ENCODE data around the gene EIF4G3.
"Not testable (repeated sequence)": the region's sequence is repeated elsewhere in the genome, so short reads cannot be mapped to it uniquely, and the experiment has no call there.

EIF4G3 gene

DNA sequence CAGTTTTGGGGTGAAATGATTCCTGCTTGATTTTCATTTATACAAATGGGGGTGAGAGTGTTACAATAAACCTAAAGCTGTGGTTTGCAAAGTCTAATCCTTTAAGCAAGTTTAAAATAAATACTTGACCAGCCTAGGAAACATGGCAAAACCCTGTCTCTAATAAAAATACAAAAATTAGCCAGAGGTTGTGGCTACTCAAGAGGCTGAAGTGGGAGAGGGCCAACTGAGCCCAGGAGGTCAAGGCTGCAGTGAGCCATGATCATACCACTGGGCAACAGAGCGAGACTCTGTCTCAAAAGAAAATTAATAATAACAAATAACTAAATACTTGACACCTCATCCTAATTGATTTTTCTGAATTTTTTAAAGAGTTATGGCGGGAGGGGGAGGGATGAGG is 110.8 kb downstream of the EIF4G3 start:
- DNase-seq (ENCODE audit: low read depth): no peak

DNA sequence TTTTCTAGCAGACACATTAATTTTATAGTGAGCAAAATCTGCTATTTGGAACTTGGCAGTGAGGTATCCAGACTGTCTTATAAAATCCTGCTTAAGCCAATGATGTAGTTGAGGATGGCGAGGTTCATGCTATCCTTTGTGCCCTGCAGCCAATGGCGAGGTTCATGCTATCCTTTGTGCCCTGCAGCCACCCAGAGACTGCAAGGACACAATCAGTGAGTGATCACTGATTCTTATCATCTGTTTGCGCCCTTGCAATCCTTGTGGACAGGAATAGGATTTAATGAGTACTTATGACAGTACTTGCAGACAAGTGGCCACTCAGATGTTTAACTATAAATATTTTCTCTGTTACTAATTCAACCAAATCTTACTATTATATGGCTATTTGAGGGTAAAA is 112.6 kb downstream of the EIF4G3 start:
- DNase-seq (ENCODE audit: low read depth): no peak

DNA sequence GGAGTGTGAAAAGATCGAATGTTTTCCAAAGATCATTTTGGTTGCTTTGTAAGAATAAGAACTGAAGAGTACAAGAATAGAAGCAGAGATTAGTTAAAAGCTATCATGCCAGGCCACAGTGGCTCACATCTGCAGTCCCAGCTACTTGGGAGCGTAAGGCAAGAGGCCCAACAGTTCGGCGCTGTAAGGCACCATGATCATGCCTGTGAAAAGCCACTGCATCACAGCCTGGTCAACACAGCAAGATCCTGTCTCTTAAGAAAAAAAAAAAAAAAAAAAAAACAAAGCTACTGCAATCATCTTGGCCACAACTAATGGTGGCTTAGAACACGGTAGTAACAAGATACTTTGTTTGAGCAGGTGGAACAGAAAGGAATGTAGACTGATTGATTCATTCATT is 116.2 kb downstream of the EIF4G3 start:
- DNase-seq (ENCODE audit: low read depth): no peak

DNA sequence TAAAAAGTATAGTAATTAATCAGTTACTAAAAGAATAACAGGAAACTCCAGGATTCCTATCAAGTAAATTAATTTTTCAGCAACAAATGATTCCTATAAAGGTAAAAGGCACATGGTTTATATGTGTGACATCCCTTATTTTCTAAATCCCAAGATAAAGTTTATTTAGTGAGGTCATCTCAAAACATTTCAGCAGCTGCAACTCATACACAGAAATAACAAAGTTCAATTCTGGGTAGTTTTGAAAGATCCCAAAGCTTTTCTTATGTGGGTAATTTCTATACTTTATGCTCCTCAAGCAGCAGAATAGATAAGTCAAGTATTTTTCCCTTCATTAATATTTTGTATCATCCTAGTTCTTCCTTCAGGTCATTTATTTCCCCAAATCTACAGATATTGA is 117.7 kb downstream of the EIF4G3 start:
- DNase-seq (ENCODE audit: low read depth): no peak

DNA sequence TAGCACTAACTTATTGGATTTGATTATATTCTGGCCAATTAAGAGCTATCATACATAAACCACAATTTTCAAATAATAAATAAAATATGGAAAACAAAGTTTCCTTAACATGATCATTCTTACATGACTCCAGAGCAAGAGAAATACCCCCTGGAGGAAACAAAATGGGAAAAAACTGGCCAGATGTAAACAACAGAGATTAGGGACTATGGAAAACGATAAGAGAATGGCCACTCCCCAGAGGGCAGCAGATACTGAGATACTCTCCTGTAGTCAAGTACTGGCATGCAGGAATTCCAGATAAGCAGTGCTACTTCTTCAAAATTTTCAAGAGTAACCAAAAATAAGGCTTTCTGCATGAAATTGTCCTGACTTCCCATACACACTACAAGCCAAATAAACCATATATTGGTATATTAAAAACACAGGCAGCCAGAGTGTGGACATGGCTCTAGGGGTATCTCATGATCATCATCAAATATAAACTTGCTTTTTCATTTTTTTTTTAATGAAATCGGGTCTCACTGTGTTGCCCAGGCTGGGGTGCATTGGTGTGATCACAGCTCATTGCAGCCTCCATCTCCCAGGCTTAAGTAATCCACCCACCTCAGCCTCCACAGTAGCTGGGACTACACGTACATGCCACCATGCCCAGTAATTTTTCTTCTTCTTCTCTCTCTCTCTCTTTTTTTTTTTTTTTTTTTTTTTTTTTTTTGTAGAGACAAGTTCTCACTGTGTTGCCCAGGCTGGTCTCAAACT is 118.5 kb downstream of the EIF4G3 start:
- no peak for DNase-seq (ENCODE audit: low read depth)

DNA sequence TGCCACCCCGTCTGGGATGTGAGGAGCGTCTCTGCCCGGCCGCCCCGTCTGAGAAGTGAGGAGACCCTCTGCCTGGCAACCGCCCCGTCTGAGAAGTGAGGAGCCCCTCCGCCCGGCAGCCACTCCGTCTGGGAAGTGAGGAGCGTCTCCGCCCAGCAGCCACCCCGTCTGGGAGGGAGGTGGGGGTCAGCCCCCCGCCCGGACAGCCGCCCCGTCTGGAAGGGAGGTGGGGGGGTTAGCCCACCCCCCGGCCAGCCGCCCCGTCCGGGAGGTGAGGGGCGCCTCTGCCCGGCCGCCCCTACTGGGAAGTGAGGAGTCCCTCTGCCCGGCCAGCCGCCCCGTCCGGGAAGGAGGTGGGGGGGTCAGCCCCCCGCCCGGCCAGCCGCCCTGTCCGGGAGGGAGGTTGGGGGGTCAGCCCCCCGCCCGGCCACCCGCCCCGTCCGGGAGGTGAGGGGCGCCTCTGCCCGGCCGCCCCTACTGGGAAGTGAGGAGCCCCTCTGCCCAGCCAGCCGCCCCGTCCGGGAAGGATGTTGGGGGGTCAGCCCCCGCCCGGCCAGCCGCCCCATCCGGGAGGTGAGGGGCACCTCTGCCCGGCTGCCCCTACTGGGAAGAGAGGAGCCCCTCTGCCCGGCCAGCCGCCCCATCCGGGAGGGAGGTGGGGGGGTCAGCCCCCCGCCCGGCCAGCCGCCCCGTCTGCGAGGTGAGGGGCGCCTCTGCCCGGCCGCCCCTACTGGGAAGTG is 123.3 kb downstream of the EIF4G3 start:
- DNase-seq (ENCODE audit: low read depth): not testable (repeated sequence)

DNA sequence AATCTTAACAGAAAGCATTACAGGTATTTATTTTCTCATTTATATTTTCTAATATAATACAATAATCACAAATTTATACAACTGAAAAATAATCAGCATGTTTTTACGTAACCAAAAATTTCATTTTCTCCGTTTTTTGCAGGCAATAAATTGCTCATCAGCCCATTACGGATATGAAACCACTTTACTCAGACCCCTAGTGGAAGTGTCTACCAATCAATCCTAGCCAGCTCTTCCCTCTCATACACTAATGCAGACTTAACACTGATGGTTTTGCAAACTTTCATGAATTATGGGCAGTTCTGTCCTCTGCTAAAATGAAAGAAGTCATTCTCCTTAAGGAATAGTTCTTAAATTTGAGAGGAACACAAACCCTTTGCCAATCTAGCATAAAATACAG is 124.7 kb downstream of the EIF4G3 start:
- DNase-seq (ENCODE audit: low read depth): no peak

DNA sequence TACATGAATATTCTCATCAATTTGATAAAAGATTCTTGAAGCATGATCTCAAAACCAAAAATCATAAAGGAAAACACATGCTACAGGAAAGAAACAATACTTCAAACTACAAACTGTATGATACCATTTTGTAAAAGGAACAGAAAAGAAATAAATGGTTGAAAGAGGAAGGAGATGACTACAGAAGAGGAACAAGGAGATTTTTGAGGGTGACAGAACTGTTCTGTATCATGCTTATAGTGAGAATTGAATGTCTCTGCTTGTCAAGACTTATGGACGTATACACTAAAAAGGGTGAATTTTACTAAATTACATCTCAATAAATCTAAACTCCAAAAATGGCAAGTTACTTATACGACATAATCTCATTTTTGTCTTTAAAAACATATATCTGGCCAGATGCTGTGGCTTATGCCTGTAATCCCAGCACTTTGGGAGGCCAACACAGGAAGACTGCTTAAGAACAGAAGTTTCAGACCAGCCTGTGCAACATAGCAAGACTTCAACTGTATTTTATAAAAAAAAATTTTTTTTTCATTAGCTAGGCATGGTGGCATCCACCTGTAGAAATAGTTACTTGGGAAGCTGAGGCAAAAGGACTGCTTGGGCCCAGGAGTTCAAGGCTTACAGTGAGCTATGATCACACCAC is 125.4 kb downstream of the EIF4G3 start:
- DNase-seq (ENCODE audit: low read depth): no peak

DNA sequence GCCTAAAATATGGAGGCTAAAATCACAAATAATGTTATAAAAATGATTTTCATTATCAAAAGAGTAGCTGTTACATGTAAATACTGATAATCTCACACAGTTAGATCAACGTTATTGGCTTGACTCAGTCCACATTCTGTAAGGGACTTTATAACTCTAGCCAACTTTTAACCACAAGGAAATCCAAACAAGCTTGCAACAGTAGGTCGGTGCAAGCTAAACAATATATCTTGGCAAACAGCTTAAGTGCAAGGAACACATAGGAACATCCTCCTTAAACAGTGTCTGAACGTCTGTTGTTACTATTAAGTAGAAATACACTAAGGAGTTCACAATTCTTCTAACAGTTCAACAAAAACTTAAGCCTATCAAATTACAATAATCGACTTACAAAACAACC is 126.7 kb downstream of the EIF4G3 start:
- DNase-seq (ENCODE audit: low read depth): no peak

DNA sequence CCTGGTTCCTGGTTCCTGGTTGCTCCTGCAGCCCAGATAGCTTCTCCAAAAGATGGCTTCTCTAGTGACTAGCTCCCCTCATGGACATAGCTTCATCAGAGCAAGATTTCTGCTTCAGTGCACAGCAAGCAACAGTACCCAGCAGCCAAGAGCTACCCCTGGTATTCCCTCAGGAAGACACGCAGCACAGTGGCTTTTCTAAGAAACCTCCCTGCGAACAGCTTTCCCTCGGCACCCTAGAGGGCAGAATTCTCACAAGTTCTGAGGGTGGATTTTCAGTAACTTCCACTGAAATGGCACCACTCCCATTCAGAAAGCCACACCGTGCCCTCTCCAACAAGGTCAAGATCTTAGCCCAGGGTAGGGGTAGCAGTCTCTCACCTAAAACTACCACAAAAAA is 128.2 kb downstream of the EIF4G3 start:
- no peak for DNase-seq (ENCODE audit: low read depth)

DNA sequence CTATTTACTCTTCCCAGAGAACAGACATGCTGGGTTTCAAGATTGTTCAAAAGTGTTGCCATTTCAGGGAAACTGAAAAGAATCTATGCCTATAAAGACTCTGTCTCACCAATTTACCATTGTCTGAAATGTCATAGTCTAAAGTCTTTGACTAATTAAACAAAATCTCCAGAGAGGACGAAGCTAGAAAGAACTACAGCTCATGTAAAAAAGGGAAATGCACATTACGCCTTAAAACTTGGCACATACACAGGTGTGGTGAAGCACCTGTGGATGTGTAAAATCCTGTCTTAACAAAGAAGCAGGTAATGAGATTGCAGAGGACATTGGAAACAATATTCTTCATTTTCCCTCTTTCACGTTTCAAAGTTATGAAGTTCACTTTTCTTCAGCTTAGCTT is 130.6 kb downstream of the EIF4G3 start:
- DNase-seq (ENCODE audit: low read depth): no peak

DNA sequence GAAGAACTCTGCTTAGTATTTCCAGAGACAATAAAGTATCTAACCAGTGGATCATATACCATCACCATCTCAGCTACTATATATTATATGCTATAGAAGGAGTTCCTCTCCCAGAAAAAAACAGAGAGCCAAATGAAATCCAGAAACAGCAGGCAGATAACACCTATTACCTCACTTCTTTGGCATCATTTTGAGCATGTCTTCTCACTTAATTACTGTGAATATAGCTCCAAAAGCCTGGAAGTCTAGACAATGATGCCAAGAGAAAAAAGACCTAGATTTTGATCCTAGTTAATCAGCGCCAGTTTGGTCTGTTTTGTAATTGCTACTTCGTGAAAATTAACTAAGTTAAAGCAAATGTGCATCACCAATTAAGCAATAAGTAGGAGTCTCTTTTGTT is 131.3 kb downstream of the EIF4G3 start:
- DNase-seq (ENCODE audit: low read depth): no peak

DNA sequence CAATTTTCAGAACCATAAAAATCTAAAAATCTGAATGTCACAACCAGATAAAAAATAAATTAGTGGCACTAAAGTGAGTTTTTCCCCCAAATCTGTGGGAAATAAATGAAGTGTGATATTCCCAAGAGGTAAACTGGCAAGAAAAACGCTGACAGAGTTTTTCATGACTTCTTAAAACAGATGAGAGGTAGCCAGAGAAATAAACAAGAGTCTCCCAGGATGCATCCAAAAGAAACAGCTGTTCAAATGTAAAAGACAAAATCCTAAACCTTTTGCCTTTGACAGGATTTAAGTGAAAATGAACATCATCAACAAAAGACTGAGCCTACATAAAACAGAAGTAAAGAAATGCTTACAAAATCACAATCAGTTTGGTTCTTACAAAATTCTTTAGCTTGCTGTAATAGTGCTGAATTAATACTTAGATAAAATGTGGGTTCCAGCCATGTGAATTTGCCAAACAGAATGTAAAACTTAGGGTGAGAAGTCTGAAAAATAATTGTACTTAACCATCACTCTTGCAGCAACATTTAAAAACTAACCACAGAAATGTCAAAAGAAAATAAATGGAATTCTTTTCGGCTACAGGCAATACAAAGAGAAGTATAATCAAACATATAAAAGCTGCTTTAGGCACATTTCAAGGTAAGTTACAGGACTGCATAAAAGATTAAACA is 133.6 kb downstream of the EIF4G3 start:
- no peak for DNase-seq (ENCODE audit: low read depth)

DNA sequence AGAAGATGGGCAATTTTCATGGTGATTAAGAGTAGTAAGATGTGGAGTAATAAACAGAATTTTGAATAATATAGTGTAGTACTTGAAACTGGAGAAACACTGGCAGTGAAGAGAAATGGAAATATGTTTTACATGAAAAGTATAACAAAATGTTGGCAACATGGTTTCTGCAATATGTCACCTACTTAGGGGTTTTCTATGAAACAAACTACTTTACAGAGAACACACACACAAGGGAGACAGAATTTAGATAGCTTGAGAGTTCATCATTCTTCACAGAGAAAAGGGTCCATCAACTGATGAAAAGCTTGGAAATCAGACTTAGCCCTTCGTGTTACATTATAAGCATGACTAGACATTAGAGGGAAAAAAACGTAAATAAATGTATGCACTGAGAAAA is 135.2 kb downstream of the EIF4G3 start:
- no peak for DNase-seq (ENCODE audit: low read depth)

DNA sequence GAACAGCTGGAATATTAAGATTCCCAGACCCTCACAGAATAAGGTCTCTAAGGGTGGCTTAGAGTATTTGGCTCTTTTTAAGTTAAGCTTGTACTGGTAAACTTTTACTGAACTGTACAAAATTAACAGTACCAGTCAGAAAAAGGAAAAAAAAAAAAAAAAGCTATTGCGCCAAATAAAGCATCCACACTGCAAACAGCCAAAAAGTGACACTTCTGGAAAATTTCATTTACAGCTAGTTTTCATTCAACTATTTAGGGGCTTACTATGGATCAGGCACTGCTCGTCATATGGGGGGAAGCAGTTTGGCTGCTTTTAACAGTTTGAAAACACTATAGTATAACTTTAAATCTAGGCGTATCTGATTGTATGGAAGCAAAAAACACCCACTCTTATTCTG is 139.6 kb downstream of the EIF4G3 start:
- DNase-seq (ENCODE audit: low read depth): no peak

DNA sequence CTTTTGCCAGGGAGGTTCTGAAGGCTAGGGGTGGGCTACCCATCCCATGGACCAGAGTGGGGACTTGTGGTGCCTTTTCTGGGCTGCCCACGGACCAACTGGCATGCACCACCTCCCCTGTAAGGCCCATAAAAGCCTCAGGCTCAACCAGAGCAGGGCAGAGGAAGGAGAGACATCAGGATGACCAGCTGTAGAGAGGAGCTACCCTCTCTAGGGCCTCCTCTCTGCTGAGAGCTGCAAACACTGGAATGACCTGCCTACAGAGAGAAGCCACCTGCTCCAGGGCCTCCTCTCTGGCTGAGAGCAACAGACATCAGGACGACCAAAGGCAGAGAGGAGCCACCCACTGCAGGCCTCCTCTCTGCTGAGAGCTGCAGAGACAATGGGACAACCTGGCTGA is 140.9 kb downstream of the EIF4G3 start:
- DNase-seq (ENCODE audit: low read depth): no peak

DNA sequence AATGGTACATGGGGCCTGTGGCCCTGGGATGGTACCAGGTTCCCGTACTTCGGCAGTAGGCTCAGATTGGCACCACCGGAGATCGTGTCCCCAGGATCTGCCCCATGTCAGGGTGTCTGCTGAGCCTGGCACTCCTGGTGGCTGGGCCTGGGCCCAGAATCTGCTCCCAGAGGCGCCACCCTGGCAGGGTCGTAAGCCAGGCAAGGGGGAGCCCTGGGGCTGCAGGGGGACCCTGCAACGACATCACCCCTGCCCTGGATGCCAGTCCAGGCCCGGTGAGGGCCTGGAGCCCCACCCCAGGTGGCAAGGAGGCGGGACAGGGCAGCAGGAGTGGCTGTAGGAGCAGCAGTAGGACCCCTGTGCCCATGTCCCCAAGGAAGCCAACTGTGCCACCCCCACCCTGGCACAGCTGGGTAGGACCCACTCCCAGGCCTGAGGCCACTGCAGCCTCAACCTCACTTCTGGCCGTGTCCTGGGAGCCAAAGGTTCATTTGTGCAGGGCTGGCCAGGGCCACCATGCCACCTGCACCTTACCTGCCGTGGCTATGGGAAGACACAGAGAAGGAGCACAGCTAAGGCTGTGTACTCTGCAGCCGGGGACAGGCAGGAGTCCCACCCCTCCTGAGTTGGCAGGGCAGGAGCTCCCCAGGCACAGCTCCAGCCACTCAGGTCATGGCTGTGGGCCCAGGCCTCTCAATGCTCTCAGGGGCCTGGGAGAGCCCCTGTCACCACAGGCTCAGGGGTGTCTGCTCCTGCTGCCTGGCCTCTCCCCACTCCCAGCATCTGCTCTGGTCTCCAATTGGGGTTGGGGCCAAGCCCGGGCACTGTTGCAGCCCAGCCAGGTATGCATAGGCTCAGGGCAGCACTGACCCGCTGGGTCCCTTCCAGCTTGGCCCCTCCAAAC is 141.7 kb downstream of the EIF4G3 start:
- DNase-seq (ENCODE audit: low read depth): no peak

DNA sequence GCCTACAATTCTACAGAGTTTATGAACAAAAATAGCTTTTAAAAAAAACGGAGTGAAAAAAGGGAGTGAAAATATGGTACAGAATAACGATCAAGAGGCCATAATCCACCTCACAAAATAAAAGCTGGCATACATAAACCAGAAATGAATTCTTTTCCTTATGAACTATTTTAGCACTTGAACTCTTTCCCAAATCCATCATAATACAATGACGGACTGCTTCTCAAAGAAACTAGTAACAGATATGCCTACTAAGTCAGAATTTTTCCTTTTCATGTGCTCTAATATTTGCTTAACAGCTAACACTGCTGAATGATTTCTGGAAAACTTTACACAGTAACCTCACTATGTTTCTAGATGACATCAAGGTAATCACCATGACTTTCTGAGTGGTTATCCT is 144.0 kb downstream of the EIF4G3 start:
- DNase-seq (ENCODE audit: low read depth): no peak

DNA sequence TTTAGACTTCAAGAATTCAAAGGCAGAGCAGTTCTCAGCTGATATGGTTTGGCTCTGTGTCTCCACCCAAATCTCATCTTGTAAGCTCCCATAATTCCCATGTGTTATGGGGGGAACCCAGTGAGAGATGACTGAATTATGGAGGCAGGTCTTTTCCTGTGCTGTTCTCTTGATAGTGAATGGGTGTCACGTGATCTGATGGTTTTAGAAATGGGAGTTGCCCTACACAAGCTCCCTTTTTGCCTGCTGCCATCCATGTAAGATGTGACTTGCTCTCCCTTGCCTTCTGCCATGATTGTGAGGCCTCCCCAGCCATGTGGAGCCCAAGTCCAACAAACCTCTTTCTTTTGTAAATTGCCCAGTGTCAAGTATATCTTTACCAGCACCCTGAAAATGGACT is 146.5 kb downstream of the EIF4G3 start:
- no peak for DNase-seq (ENCODE audit: low read depth)

DNA sequence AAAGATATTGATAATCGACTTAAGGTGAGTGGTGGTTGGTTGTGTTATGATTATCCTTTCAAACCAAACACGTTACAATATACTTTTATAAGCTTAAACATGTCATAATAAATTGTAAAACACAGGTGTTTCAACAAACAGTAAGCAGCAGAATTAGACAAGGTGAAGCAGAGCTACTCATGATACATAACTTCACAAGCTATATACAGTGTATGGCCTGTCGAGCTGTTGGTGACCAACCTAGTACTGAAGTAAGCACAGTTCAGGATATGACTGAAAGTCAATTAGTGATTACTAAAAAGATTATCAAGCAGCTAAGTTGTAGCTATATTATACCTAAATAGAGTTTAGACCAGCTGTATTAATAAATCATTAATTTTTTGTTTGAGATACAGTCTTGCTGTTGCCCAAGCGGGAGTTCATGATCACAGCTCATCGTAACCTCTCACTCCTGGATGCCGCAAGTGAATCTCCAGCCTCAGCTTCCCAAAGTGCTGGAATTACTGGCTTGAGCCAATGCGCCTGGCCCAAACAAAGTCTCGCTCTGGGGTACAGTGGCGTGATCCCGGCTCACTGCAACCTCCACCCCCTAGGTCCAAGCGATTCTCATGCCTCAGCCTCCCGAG is 148.1 kb downstream of the EIF4G3 start:
- no peak for DNase-seq (ENCODE audit: low read depth)

DNA sequence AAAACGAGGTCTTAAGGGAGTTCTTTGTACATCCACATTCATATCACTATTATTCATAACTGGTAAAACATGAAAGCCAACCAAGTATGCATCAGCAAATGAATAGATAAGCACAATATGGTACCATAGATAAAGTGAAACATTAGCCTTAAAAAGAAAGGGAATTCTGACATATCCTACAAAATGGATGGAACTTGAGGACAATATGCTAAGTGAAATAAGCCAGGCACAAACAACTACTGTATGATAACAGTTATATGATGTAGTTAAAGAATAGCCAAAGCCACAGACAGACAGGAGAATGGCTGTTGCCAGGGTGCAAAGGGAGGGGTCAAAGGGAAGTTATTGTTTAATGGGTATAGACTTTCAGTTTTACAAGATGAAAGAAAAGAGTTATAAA is 148.9 kb downstream of the EIF4G3 start:
- no peak for DNase-seq (ENCODE audit: low read depth)

Data from stimulated activated CD8-positive, alpha-beta memory T cell treated with anti-CD3 and anti-CD28 coated beads, Interleukin-12 subunit alpha, Interleukin-12 subunit beta, amount 100 ng/mL, for 1 hour (primary cell).